Stimulated activated CD8-positive, alpha-beta memory T cell treated with anti-CD3 and anti-CD28 coated beads, Interleukin-15, amount 100 ng/mL, for 48 hours (primary cell): ENCODE data around the gene PACS1.

Source experiments
- DNase-seq, 2 donors: peaks; one replicate each; pipeline ENCODE4 v3.0.0-alpha.2; 2020; ENCODE audit warnings: low read depth in 2 of 2

PACS1 gene

DNA sequence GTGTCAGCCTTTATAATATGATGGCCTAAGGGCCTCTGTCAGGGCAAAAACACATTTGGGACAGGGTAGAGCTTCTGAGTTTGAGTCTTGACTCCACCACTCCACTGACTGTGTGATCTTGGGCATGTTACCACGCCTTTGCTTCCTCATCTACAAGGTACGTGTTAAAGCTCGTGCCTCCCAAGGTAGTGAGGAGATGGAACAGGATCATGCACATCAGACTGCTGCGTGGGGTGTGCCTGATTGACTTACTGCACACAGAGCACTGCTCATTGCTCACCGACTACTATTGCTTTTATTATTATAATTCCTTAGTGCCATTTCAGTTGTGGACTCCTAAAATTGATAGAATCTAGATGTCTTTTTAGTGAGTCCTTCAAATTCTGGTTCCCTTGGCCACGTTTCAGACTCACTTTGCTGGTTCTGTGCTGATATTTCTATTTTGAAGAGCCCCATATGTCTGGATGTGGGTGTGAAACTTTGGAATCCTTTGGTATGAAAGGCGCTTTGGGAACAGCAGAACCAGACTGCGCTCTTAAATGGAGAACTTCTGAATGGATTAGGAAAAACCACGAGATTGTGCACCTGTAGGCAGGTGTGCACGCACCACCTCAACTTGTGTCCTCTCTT, 154.3 kb downstream of the PACS1 start:
- no peak for DNase-seq

DNA sequence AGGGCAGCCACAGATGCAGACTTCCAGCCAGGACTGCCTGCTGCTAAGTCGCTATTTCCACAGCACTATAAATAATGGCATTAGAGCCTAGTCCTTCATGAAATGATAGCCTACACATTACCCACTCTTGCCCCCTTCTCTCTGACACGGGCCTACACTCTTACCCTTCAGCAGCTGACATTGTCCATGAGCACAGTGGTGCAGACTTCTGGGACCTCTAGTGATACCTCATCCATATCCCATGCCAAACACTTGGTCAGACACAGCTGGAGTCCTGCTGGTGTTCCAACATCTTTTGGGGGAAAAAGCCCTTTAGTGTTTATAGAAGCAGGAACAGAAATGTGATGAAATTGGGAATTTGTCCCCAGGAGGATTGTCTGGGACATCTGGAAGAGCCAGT, 155.0 kb downstream of the PACS1 start:
- DNase-seq, result no peak

DNA sequence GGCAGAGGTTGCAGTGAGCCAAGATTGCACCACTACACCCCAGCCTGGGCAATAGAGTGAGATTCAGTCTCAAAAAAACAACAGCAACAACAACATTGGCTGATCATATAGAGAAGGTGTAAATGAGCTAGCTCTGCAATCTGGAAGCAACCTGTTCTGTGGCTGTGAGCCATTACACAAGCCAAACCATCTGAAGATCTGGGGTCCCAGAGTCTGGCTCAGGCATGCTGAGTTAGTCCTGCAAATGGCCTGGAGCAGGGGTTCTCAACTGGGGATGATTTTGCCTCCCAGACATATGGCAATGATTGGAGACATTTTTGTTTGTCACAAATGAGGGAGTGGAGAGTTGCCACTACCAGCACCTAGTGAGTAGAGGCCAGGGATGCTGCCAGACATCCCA, 156.0 kb downstream of the PACS1 start:
- DNase-seq, result no peak

DNA sequence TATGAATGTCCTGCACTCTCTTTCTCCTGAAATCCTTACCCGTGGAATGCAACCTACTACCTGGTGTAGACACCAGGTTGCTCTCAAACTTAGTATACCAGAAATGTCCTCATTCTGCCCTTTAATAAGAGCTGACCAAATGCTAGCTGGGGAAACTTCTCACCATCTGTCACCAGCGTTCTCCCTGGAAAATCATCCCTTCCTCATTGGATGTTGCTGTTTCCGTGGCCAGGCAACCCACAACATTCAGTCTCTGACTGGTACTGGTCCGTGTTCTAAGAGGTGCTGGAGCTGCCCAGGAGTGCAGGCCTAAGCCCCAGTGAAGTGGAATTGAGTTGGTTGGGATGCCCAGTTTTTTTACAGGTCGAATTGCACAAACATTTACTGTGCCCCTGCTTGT, 157.6 kb downstream of the PACS1 start:
- DNase-seq, result no peak

DNA sequence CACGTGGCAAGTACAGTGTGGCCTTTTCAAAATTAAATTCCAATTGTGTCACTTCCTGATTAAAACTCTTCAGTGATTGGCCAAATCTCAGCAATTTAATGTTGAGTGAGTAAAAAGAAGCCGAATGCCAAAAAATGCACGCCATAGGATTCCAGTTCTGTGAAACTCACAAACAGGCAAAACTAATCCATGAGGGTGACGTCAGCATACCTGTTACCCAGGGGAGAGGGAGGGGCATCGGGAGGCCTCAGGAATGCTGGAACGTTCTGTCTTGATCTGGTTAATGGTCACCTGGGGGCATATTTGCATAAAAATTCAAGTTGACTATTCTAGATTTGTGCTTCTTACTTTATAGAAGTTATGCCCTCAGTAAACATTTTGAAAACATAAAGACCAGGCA, 158.4 kb downstream of the PACS1 start:
- DNase-seq, result no peak

DNA sequence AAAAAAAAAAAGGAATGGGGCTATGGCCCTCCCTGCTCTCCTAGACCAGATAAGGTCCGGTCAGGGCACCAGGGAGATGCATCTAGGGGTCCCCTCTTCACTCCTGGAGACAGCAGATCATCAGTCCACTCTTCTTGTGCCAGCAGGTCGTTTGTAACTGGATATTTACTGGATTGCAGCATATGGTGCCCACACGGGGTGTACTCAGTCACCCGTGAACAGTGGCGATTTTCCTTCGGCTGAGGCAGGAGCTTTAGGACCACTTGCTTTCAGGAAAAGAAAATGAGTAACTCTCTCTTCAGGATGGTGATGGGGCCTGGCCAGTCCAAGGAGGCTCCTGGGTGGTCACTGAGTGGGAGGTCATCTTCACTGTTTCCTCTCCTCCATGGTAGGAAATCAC, 160.1 kb downstream of the PACS1 start:
- no peak for DNase-seq

DNA sequence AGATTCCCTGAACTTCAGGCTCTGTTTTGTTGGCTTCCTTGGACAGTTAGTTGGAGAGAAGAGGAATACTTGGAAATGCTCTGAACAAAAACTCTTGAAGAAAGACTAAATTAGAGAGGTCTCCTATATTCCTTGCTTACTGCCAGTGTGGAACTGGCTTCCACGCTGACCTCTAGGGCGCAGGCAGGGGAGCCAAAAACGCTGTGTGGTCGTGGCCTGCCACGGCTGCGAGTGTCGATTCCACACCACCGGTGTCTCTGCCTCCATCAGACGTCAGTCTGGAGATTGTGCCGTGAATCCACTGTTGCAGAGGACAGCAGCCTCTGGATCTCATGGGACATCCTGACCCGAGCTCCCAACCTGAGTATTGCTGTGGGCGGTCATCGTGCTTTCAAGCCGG, 160.9 kb downstream of the PACS1 start:
- no peak for DNase-seq

DNA sequence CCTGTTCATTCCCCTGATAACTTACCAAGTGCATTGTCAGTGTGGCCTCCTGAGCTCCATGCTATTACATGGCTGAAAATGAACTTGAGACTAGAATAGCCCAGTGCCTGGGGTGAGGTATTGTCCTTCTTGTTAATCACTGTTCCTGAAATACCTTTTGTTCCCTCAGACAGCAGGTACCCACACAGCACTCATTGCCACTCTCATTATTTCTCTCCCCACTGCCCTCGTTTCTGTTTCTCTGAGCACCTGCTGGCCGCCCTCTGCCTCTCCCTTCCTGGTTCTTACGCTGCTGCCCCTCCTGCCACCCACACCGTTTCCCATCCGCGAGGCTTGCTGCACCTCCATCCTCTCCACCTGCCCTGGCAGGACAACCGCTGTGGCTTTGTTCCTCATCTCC, 161.5 kb downstream of the PACS1 start:
- DNase-seq, result no peak

DNA sequence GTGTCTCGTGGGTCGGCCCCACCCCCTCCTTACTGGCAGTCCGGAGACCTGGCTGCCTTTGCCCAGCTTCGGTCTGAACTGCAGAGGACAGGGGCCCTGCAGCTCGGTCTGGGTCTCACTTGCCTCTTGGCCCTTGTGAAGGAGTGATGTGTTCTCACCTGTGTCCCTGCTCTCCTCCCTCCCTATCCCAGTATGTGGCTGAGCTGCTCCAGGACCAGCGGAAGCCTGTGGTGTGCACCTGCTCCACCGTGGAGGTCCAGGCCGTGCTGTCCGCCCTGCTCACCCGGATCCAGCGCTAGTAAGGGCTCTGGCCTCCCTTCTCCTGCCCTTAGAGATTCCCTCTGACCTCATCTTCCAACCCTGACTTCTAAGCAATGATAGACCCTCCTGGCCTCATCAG, 162.7 kb downstream of the PACS1 start:
- DNase-seq, result no peak

DNA sequence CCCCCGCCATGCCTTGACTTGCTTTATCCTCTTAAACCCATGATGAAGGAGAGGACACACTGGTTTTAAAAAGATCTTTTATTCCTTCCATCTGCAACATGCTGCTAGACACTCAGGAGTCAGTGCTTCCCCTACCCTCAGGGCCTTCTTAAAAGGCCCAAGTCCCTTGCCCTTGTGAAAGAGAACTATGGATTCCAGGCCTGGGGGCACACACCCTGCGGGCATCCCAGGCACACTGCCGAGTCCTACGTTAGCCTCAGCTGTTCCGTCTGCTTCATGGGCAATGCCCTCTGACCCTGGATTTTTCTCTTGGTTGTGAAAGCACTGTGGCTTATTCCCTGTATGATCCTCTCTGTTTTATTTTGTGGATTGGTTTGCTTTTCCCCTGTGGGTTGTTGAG, 163.2 kb downstream of the PACS1 start:
- DNase-seq, result no peak

DNA sequence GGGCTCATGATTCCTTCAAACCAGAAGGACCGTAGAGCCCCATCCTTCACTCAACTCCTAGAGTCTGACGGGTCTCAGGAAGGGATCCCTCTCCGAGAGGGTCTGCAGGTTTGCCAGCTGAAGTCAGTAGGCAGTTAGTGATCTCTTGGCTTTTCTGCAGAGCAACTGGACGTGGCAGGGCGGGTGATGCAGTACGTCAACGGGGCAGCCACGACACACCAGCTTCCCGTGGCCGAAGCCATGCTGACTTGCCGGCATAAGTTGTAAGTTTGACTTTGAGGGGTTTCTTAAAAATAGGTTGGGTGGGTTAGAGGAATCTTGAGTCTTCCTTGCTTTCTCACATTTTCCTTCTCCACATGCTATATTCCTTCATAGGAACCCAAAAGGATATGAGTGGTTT, 165.1 kb downstream of the PACS1 start:
- no peak for DNase-seq

DNA sequence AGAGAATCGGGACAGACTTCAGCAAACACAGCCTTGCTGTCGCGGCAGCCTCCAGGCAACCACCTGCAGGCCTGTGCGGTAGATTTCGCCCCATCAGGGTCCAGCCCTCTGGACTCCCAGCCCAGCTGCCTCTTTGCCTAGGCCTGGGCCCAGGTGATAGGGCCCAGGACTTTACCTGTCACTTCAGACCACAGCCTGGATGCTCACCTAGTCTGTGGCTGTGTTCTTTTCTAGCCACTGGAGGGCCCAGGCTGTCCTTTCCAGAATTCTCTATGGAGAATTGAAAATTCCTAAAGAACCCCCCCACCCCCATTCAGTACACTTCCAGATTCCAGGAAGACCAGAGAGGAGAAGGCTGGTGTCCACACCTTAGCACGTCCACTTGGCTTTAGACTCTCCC, 167.8 kb downstream of the PACS1 start:
- no peak for DNase-seq

DNA sequence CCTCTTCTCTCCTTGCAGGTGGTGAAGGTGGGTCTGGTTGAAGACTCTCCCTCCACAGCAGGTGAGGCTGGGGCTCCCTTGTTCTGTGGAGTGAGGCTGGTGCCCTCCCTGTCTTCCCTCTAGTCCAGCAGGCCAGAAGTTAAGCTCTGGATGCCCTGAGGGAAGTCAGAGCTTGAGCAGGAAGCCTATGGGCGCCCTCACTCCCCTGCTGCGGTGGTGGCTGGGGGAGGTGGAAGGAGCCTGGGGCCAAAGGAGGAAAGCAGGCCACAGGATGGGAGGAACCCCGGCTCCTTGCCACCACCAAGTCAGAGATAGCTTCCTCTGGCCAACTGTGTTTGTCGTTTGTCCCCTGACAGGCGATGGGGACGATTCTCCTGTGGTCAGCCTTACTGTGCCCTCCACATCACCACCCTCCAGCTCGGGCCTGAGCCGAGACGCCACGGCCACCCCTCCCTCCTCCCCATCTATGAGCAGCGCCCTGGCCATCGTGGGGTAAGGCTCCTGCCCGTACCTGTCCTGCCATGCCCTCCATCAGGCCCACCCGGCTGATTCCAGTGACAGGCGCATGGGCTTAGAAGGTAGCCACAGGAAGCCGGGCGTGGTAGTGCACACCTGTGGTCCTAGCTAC, 168.8 kb downstream of the PACS1 start:
- no peak for DNase-seq

DNA sequence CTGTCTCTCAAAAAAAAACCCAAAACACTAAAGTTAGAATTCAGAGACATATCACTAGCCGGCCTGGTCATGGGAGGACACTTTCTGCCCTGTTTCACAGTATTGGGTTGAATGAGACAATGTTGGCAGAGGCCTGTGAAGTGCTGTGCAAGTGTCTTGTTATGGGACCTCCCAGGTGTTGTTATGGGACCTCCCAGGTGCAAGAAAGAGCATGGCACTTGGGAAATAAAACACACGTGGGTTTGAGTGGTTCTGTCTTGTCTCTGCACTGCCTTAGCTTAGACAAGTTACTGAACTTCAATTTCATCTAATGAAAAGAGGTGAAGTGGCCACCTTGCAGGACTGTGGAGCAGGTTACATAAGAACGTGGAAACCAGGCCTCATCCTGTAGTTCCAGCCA, 169.4 kb downstream of the PACS1 start:
- no peak for DNase-seq

DNA sequence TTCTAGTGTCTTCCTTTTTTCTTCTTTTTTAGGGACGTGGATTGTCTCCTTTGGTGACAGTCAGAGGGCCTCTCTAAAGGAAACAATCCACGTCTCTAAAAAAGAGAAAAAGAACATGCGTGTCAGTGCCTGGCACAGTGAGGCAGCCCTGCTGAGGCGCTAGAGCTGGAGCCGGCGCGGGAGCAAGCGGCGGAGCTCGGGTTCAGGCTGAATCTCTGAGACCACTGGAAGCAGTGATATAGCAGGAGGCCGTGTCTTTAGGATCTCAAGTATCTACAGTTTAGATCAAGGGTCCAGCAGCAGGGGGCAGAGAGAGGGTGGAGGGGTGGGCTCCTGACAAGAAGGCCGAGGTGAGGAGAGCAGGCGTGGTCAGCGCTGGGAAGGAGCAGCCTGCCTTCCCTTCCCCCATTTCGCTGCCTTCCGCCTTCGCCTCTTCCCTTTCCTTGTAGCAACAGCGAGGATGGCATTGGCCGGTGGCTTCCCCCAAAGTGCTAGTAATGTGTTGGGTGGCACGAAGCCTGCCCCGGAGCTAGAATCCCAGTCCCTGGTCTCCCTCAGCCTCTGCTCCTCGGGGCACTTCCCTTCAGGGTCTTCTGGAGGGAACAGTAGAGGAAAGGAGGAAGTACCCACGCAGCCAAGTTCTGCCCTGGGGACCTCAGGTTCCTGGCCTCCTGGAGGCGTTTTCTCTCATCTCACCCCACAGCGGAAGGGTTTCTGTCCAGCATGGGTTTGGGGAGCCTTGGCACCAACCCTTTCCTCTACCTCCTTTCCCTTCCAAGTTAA, 170.1 kb downstream of the PACS1 start:
- no peak for DNase-seq

DNA sequence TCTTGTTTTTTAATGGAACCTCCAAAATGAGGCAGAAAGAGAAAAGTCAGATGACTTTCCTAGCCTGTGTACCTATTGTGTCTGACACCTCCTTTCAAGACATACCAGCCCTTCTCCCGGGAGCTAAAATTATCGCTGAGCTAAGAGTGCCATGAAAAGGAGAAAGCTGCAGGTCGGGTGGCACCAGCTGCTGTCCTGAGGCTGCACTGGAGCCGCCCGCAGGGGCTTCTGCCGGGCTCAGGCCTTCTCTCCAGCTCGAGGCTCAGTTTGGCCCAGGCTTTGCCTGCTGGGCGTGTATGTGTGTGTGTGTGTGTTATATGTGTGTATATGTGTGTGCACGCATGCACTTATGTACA, 170.7 kb downstream of the PACS1 start:
- no peak for DNase-seq

DNA sequence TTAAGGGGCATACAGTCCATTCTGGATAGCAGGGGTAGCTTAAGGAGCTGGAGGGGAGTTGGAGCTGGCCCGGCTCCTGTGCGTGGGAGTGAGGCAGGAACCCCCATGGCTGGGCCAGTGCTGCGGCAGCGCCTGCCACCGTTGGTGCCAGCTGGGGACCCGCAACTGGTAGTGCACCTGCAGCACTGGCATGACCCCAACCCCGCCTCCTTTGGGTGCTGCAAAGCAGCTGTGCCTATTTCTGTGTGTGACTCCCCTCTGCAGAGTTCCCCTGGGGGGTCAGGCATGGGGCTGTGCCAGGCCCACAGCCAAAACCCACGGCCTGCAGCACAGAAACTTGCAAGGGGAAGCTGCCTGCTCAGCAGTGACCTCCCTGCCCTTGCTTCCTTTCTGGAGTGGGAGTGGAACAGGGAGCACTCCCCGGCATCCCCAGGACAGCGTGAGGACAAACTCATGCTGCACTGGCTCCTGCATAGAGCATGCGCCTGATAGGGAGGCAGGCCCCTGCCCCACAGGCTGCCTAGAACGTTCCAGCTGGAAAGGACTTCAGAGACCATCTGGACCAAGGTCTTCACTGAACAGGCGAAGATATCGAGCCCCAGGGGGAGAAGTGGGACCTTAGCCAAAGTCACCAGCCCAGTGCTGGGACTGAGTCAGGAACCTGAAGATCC, 172.2 kb downstream of the PACS1 start:
- no peak for DNase-seq

DNA sequence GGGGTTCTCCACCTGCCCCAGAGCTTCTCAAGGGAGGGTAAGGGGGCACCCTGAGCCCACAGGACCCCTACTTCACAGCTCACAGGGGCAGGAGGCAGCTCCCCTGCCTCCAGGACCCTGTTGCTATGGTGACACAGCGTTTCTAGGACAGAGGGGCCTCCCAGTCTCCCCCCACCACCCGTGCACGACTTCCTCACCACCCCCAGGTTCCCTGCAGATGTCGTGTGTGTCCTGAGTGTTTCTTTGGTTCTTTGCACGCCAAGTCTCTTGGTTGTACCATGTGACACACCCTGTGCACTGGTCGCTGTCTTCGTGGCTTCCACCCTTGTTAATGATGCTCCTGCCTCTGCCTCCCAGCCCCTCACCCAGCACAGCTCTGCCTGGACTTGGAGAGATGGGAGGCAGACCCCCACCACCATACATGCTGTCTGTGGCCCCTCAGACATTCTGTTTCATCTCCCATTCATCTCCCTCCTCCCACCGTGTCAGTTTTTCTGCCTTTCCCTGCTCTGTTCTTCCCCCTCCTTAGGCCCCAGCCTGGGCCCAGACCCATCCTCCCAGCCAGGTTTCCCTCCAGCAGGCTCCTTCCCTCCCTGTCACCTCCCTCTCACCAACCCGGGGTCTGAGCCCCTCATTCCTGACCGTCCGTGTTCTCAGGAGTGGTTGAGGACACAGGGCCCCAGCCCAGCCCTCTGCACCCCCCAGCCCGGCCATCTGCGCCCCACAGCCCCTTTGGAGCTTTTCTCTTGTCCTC, 173.9 kb downstream of the PACS1 start:
- no peak for DNase-seq

DNA sequence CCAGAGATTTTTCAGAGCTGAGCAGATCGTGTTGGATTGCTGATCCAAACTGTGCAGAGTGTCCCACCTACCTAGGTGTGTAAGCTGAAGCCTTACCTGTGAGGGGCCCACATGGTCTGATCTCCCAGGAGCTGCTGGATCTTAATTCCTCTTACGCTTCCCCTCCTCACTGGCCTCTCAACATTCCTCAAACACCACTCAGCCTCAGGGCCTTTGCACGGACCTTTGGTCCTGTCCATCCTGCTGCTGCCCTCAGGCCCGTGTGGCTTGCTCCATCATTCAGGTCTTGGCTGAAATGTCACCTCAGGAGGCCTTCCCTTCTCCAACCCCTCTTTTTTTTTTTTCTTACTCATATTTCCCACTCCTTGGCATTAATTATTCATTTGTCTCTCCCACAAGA, 177.2 kb downstream of the PACS1 start:
- no peak for DNase-seq

DNA sequence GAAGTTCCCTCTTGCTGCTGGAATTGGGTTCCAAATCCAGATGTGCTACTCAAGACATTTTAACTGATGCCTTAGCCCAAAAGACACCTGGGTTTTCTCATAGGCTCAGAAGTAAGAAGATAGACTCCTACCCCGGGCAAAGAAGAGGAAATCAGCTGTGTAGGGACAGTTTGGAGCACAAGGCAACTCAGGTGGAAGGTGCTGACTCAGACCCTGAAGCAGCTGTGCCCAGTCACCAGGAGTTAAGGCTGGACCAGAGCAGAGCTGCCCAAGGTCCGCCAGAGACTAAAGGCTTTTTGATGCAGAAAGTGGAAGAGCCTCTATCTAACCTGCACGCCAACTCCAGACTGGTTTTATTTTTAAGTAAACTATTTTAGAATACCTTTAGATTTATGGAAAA, 177.7 kb downstream of the PACS1 start:
- no peak for DNase-seq

DNA sequence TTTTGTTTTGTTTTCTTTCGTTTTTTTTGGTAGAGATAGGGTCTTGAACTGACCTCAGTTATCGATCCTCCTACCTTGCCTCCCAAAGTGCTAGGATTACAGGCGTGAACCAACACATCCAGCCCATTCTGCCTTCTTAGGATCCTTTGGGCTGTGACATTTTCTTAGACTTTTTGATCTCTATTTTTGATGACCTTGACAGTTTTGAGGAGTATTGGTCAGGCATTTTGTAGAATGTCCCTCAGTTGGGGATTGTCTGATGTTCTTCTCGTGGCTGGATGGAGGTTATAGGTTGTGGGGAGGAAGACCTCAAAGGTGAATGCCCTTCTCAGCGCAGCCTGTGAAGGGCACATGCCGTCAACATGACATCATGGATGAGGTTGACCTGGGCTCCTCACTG, 178.8 kb downstream of the PACS1 start:
- no peak for DNase-seq

DNA sequence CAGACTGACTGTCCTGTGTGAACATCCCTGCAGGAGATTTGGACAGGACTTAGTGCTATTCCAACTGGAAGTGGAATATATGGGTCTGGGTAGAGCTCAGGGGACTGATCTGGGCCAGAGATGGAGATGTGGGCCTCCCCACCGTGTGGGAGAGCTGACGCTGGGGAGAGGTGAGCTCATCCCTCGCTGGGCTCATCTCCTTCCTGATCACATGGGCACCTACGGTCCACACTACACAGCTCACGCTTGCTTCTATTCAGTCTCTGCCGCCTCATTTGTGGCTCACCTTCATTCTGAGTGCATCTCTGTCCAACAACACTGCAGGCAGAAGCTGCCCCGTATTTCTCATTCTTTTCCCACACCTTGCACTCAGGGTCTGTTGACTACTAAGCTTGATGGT, 181.7 kb downstream of the PACS1 start:
- DNase-seq, result no peak
